GM13976 (cell line): Measurements from ENCODE around the gene MSI2.

ENCODE experiments used
- DNase-seq: peaks from one replicate; pipeline ENCODE4 v3.0.0; 2012; ENCODE audit warnings: low spot score
- CTCF ChIP-seq: IDR thresholded peaks from 2 replicates; pipeline ENCODE4 v1.5.1; 2012; ENCODE audit warnings: borderline replicate concordance, mild to moderate bottlenecking; ENCODE audit not compliant: insufficient read depth; ENCODE audit errors: extremely low read depth, missing control alignments, control extremely low read depth
- in situ Hi-C: fragments of 300-500 bp; cut with MboI; formaldehyde crosslinking; loops from one replicate; pipeline ENCODE4 v1.12.0; 2022; ENCODE audit warnings: low sequenced_read_pairs, mixed read lengths, inconsistent platforms; ENCODE audit not compliant: unreplicated experiment

The MSI2 gene

GRCh38 chr17:57633236-57633635, 376.9 kb downstream of the MSI2 start:
- no peak for TF ChIP-seq CTCF
- in situ Hi-C loops, result no loop called here
- no peak for DNase-seq

GRCh38 chr17:57634713-57635465, 378.6 kb downstream of the MSI2 start:
- TF ChIP-seq CTCF, result no peak
- DNase-seq, result no peak
- in situ Hi-C loops, result no loop called here

- TF ChIP-seq CTCF, result no peak
- in situ Hi-C loops, result no loop called here
- no peak for DNase-seq
These were observed 380.0 kb downstream of the MSI2 start for GRCh38 chr17:57636274-57636673.

- in situ Hi-C loops, result no loop called here
- no peak for DNase-seq
- TF ChIP-seq CTCF, result no peak
These were observed 380.8 kb downstream of the MSI2 start for GRCh38 chr17:57636985-57637665.

- DNase-seq, result no peak
- TF ChIP-seq CTCF, result no peak
- in situ Hi-C loops, result no loop called here
These were observed 381.3 kb downstream of the MSI2 start for GRCh38 chr17:57637666-57638010.

- in situ Hi-C loops, result no loop called here
- no peak for TF ChIP-seq CTCF
- DNase-seq, result no peak
These were observed 382.0 kb downstream of the MSI2 start for GRCh38 chr17:57638284-57638683.

- in situ Hi-C loops, result no loop called here
- TF ChIP-seq CTCF, result no peak
- no peak for DNase-seq
These were observed 383.1 kb downstream of the MSI2 start for GRCh38 chr17:57639381-57639780.
